ENCODE measurements around the gene BRME1.

The BRME1 gene

DNA sequence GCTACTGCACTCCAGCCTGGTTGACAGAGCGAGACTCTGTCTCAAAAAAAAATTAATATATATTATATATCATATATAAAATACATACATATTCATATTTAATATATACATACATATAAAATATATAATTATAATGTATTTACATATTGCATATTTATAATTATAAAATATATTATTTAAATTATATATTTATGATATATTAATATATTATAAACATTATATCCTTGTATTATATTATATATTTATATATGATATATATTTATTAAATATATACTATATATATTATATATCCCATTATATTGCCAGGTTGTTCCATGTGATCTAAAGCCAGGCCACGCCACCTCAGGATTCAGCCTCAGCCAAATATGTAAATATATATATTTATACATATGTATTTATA is 9.7 kb downstream of the BRME1 start:
- Histone ChIP-seq H2AFZ (ENCODE audit: low read depth, low read length, severe bottlenecking) (no peak overlapping the region), H3F3A (ENCODE audit: insufficient read depth) (no peaks in the 10 kb centered on the region), H3K27me3 (ENCODE audit: low read length) (no peaks in the 10 kb centered on the region), H3K9ac (ENCODE audit: low read length) (no peak overlapping the region), H3K27ac (ENCODE audit: low read depth, low read length) (no peak overlapping the region), H3K9me2 (replicated peaks; ENCODE audit: insufficient read depth, low read length) (no peaks in the 10 kb centered on the region), H4K20me1 (ENCODE audit: low read depth, low read length) (no peaks in the 10 kb centered on the region), H3K9me3 (ENCODE audit: insufficient read depth, low read length) (no peaks in the 10 kb centered on the region), H3K36me3 (ENCODE audit: low read length) (no peaks in the 10 kb centered on the region), H3K79me2 (ENCODE audit: insufficient read depth, low read length) (no peaks in the 10 kb centered on the region), H3K4me2 (ENCODE audit: low read depth, low read length, poor library complexity, severe bottlenecking) (no peak overlapping the region), H3K4me3 (ENCODE audit: insufficient read depth, low read length, poor library complexity, severe bottlenecking) (no peak overlapping the region)
- TF ChIP-seq CTCF (IDR thresholded peaks at IDR 0.05; ENCODE audit: insufficient read depth, low read length, poor library complexity, severe bottlenecking) (no peak), EZH2phosphoT487 (conservative IDR thresholded peaks at IDR 0.05; ENCODE audit: low read length) (no peak)

- no peak for TF ChIP-seq EZH2phosphoT487 (conservative IDR thresholded peaks at IDR 0.05; ENCODE audit: low read length)
- TF ChIP-seq CTCF (IDR thresholded peaks at IDR 0.05; ENCODE audit: insufficient read depth, low read length, poor library complexity, severe bottlenecking), result no peak
- no peaks in the 10 kb centered on the region for H3F3A ChIP-seq (ENCODE audit: insufficient read depth)
- H2AFZ ChIP-seq (ENCODE audit: low read depth, low read length, severe bottlenecking), result no peak overlapping the region
- no peak overlapping the region for H3K4me3 ChIP-seq (ENCODE audit: insufficient read depth, low read length, poor library complexity, severe bottlenecking)
- no peaks in the 10 kb centered on the region for H3K36me3 ChIP-seq (ENCODE audit: low read length)
- H3K27me3 ChIP-seq (ENCODE audit: low read length), result no peaks in the 10 kb centered on the region
- H3K4me2 ChIP-seq (ENCODE audit: low read depth, low read length, poor library complexity, severe bottlenecking), result no peak overlapping the region
- H3K27ac ChIP-seq (ENCODE audit: low read depth, low read length), result no peak overlapping the region
- H3K9me2 ChIP-seq (replicated peaks; ENCODE audit: insufficient read depth, low read length), result no peaks in the 10 kb centered on the region
- no peak overlapping the region for H3K9ac ChIP-seq (ENCODE audit: low read length)
- H4K20me1 ChIP-seq (ENCODE audit: low read depth, low read length), result no peaks in the 10 kb centered on the region
- no peaks in the 10 kb centered on the region for H3K79me2 ChIP-seq (ENCODE audit: insufficient read depth, low read length)
- H3K9me3 ChIP-seq (ENCODE audit: insufficient read depth, low read length), result no peaks in the 10 kb centered on the region
Observed at GRCh38 chr19:13894552-13894951, 11.4 kb downstream of the BRME1 start.

DNA sequence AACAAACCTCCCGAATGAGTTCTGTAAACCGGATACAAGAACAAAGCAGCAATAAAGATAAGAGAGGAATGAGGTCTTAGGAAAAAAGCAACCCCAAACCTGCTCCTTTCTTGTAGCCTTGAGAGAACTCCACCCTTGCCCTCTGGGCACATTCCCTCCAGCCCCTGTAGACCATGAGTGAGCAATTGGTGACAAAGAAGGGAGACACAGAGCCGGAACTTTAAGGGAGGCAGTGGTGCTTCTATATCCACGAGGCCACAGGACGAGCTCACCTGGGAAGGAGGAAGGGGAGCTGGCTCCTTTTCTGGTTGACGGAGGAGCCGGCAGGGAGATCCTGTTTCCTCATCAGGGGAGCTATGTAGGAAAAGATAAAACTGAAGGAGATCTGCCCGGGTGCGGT is 13.0 kb downstream of the BRME1 start:
- no peak overlapping the region for H3K27ac ChIP-seq (ENCODE audit: low read depth, low read length)
- no peaks in the 10 kb centered on the region for H3K9me2 ChIP-seq (replicated peaks; ENCODE audit: insufficient read depth, low read length)
- H3F3A ChIP-seq (ENCODE audit: insufficient read depth), result no peaks in the 10 kb centered on the region
- H3K9me3 ChIP-seq (ENCODE audit: insufficient read depth, low read length), result no peaks in the 10 kb centered on the region
- no peak for TF ChIP-seq CTCF (IDR thresholded peaks at IDR 0.05; ENCODE audit: insufficient read depth, low read length, poor library complexity, severe bottlenecking)
- TF ChIP-seq EZH2phosphoT487 (conservative IDR thresholded peaks at IDR 0.05; ENCODE audit: low read length), result no peak
- H3K4me2 ChIP-seq (ENCODE audit: low read depth, low read length, poor library complexity, severe bottlenecking), result no peak overlapping the region
- H2AFZ ChIP-seq (ENCODE audit: low read depth, low read length, severe bottlenecking), result no peak overlapping the region
- no peak overlapping the region for H3K9ac ChIP-seq (ENCODE audit: low read length)
- H3K4me3 ChIP-seq (ENCODE audit: insufficient read depth, low read length, poor library complexity, severe bottlenecking), result no peak overlapping the region
- H4K20me1 ChIP-seq (ENCODE audit: low read depth, low read length), result no peaks in the 10 kb centered on the region
- no peaks in the 10 kb centered on the region for H3K27me3 ChIP-seq (ENCODE audit: low read length)
- no peaks in the 10 kb centered on the region for H3K36me3 ChIP-seq (ENCODE audit: low read length)
- no peaks in the 10 kb centered on the region for H3K79me2 ChIP-seq (ENCODE audit: insufficient read depth, low read length)

- H3K27me3 ChIP-seq (ENCODE audit: low read length), result no peaks in the 10 kb centered on the region
- no peaks in the 10 kb centered on the region for H3K36me3 ChIP-seq (ENCODE audit: low read length)
- H3K4me3 ChIP-seq (ENCODE audit: insufficient read depth, low read length, poor library complexity, severe bottlenecking), result no peak overlapping the region
- H3K9me3 ChIP-seq (ENCODE audit: insufficient read depth, low read length), result no peaks in the 10 kb centered on the region
- TF ChIP-seq CTCF (IDR thresholded peaks at IDR 0.05; ENCODE audit: insufficient read depth, low read length, poor library complexity, severe bottlenecking), result no peak
- TF ChIP-seq EZH2phosphoT487 (conservative IDR thresholded peaks at IDR 0.05; ENCODE audit: low read length), result no peak
- no peaks in the 10 kb centered on the region for H3F3A ChIP-seq (ENCODE audit: insufficient read depth)
- no peak overlapping the region for H3K9ac ChIP-seq (ENCODE audit: low read length)
- no peaks in the 10 kb centered on the region for H3K9me2 ChIP-seq (replicated peaks; ENCODE audit: insufficient read depth, low read length)
- H3K79me2 ChIP-seq (ENCODE audit: insufficient read depth, low read length), result no peaks in the 10 kb centered on the region
- H2AFZ ChIP-seq (ENCODE audit: low read depth, low read length, severe bottlenecking), result no peak overlapping the region
- H3K27ac ChIP-seq (ENCODE audit: low read depth, low read length), result no peak overlapping the region
- H4K20me1 ChIP-seq (ENCODE audit: low read depth, low read length), result no peaks in the 10 kb centered on the region
- no peak overlapping the region for H3K4me2 ChIP-seq (ENCODE audit: low read depth, low read length, poor library complexity, severe bottlenecking)
Observed at GRCh38 chr19:13890136-13890535, 15.8 kb downstream of the BRME1 start.
